ENCODE measurements around the gene OSBPL5.
"Not testable (repeated sequence)": the region's sequence is repeated elsewhere in the genome, so short reads cannot be mapped to it uniquely, and the experiment has no call there.

The OSBPL5 gene

GRCh38 chr11:3176487-3176886 lies 11.4 kb upstream of the OSBPL5 start:
- H3K36me3 ChIP-seq (ENCODE audit: insufficient read depth, low read length) = no peaks in the 10 kb centered on the region
- no peaks in the 10 kb centered on the region for H3K4me1 ChIP-seq (ENCODE audit: insufficient read depth, low read length)
- H3K27me3 ChIP-seq (ENCODE audit: insufficient read depth, low read length) = 0 out of 2 replicates have a peak, but pooled peaks cover under 1% of the 10 kb centered on the region
- peaks cover 10% of the 10 kb centered on the region; the same call in 1 of the 2 replicates for H3K9me3 ChIP-seq (ENCODE audit: insufficient read depth, low read depth, low read length)
- H3K4me3 ChIP-seq (ENCODE audit: low read length) = no peak overlapping the region
- no peak overlapping the region for H3K27ac ChIP-seq (ENCODE audit: low read depth, low read length)
- no peak overlapping the region for H3K9ac ChIP-seq (ENCODE audit: low read depth, low read length)

- Histone ChIP-seq H3K27me3 (ENCODE audit: insufficient read depth, low read length) (peaks cover 10% of the 10 kb centered on the region; the same call in 1 of the 2 replicates), H3K4me3 (ENCODE audit: low read length) (no peak overlapping the region), H3K27ac (ENCODE audit: low read depth, low read length) (no peak overlapping the region), H3K9ac (ENCODE audit: low read depth, low read length) (no peak overlapping the region), H3K4me1 (ENCODE audit: insufficient read depth, low read length) (no peaks in the 10 kb centered on the region), H3K9me3 (ENCODE audit: insufficient read depth, low read depth, low read length) (peaks cover 10% of the 10 kb centered on the region; the same call in 1 of the 2 replicates), H3K36me3 (ENCODE audit: insufficient read depth, low read length) (no peaks in the 10 kb centered on the region)
Measured at GRCh38 chr11:3175194-3175593, 10.1 kb upstream of the OSBPL5 start.

- H3K27ac ChIP-seq (ENCODE audit: low read depth, low read length) = no peak overlapping the region
- peaks cover 5% of the 10 kb centered on the region; the same call in 1 of the 2 replicates for H3K4me1 ChIP-seq (ENCODE audit: insufficient read depth, low read length)
- H3K9ac ChIP-seq (ENCODE audit: low read depth, low read length) = no peak overlapping the region
- no peak overlapping the region for H3K4me3 ChIP-seq (ENCODE audit: low read length)
- H3K36me3 ChIP-seq (ENCODE audit: insufficient read depth, low read length) = no peaks in the 10 kb centered on the region
- H3K27me3 ChIP-seq (ENCODE audit: insufficient read depth, low read length) = peaks cover 12% of the 10 kb centered on the region; the same call in 1 of the 2 replicates
- 90% methylated on average over 3 of the region's 3 CpGs for WGBS
- peaks cover 10% of the 10 kb centered on the region; the same call in 1 of the 2 replicates for H3K9me3 ChIP-seq (ENCODE audit: insufficient read depth, low read depth, low read length)
Measured at GRCh38 chr11:3174387-3174786, 9.3 kb upstream of the OSBPL5 start.

- peaks cover 18% of the 10 kb centered on the region for H3K27me3 ChIP-seq (ENCODE audit: insufficient read depth, low read length)
- H3K4me1 ChIP-seq (ENCODE audit: insufficient read depth, low read length) = peaks cover 9% of the 10 kb centered on the region; the same call in 1 of the 2 replicates
- no peaks in the 10 kb centered on the region for H3K36me3 ChIP-seq (ENCODE audit: insufficient read depth, low read length)
- 94% methylated on average over 2 of the region's 2 CpGs for whole genome bisulfite sequencing
- H3K4me3 ChIP-seq (ENCODE audit: low read length) = no peak overlapping the region
- H3K27ac ChIP-seq (ENCODE audit: low read depth, low read length) = no peak overlapping the region
- no peak overlapping the region for H3K9ac ChIP-seq (ENCODE audit: low read depth, low read length)
- H3K9me3 ChIP-seq (ENCODE audit: insufficient read depth, low read depth, low read length) = peaks cover 10% of the 10 kb centered on the region; the same call in 1 of the 2 replicates
Measured at GRCh38 chr11:3173795-3174194, 8.7 kb upstream of the OSBPL5 start.

- 87% methylated on average over 12 of the region's 12 CpGs for WGBS
- no peaks in the 10 kb centered on the region for H3K36me3 ChIP-seq (ENCODE audit: insufficient read depth, low read length)
Measured at GRCh38 chr11:3171931-3172560, 6.9 kb upstream of the OSBPL5 start.

GRCh38 chr11:3170756-3171650 lies 5.9 kb upstream of the OSBPL5 start:
- Histone ChIP-seq H3K4me1 (ENCODE audit: insufficient read depth, low read length) (peaks cover 9% of the 10 kb centered on the region; the same call in 1 of the 2 replicates), H3K27me3 (ENCODE audit: insufficient read depth, low read length) (peaks cover 25% of the 10 kb centered on the region), H3K9me3 (ENCODE audit: insufficient read depth, low read depth, low read length) (no peaks in the 10 kb centered on the region), H3K36me3 (ENCODE audit: insufficient read depth, low read length) (no peaks in the 10 kb centered on the region), H3K9ac (ENCODE audit: low read depth, low read length) (no peak overlapping the region), H3K27ac (ENCODE audit: low read depth, low read length) (no peak overlapping the region), H3K4me3 (ENCODE audit: low read length) (no peak overlapping the region)
- 91% methylated on average over 24 of the region's 24 CpGs for WGBS

More at GRCh38 chr11:3171931-3172560, 6.9 kb upstream of the OSBPL5 start:
- Histone ChIP-seq H3K27me3 (ENCODE audit: insufficient read depth, low read length) (peaks cover 22% of the 10 kb centered on the region), H3K4me1 (ENCODE audit: insufficient read depth, low read length) (peaks cover 9% of the 10 kb centered on the region; the same call in 1 of the 2 replicates), H3K9ac (ENCODE audit: low read depth, low read length) (no peak overlapping the region), H3K9me3 (ENCODE audit: insufficient read depth, low read depth, low read length) (peaks cover 10% of the 10 kb centered on the region; the same call in 1 of the 2 replicates), H3K27ac (ENCODE audit: low read depth, low read length) (no peak overlapping the region), H3K4me3 (ENCODE audit: low read length) (no peak overlapping the region)

GRCh38 chr11:3170044-3170755 lies 5.1 kb upstream of the OSBPL5 start:
- peaks cover 33% of the 10 kb centered on the region for H3K27me3 ChIP-seq (ENCODE audit: insufficient read depth, low read length)
- H3K9ac ChIP-seq (ENCODE audit: low read depth, low read length) = no peak overlapping the region
- no peaks in the 10 kb centered on the region for H3K36me3 ChIP-seq (ENCODE audit: insufficient read depth, low read length)
- H3K4me3 ChIP-seq (ENCODE audit: low read length) = no peak overlapping the region
- H3K27ac ChIP-seq (ENCODE audit: low read depth, low read length) = no peak overlapping the region
- H3K9me3 ChIP-seq (ENCODE audit: insufficient read depth, low read depth, low read length) = no peaks in the 10 kb centered on the region
- H3K4me1 ChIP-seq (ENCODE audit: insufficient read depth, low read length) = peaks cover 12% of the 10 kb centered on the region; the same call in 1 of the 2 replicates
- 87% methylated on average over 18 of the region's 18 CpGs for WGBS

- peak overlapping the region; percentile 22 for H3K4me3 ChIP-seq (ENCODE audit: low read length)
- peak overlapping the region; percentile 16; the same call in 1 of the 2 replicates for H3K9ac ChIP-seq (ENCODE audit: low read depth, low read length)
- H3K36me3 ChIP-seq (ENCODE audit: insufficient read depth, low read length) = no peaks in the 10 kb centered on the region
- 20% methylated on average over 31 of the region's 31 CpGs for WGBS
- no peak overlapping the region for H3K27ac ChIP-seq (ENCODE audit: low read depth, low read length)
- peaks cover 13% of the 10 kb centered on the region; the same call in 1 of the 2 replicates for H3K4me1 ChIP-seq (ENCODE audit: insufficient read depth, low read length)
- H3K9me3 ChIP-seq (ENCODE audit: insufficient read depth, low read depth, low read length) = no peaks in the 10 kb centered on the region
- H3K27me3 ChIP-seq (ENCODE audit: insufficient read depth, low read length) = peaks cover 37% of the 10 kb centered on the region
Measured at GRCh38 chr11:3169255-3170043, 4.3 kb upstream of the OSBPL5 start.

GRCh38 chr11:3168742-3169254 lies 3.7 kb upstream of the OSBPL5 start:
- H3K36me3 ChIP-seq (ENCODE audit: insufficient read depth, low read length); H3K9me3 ChIP-seq (ENCODE audit: insufficient read depth, low read depth, low read length); H3K9ac ChIP-seq (ENCODE audit: low read depth, low read length); H3K27ac ChIP-seq (ENCODE audit: low read depth, low read length): not testable (repeated sequence)
- 85% methylated on average over 17 of the region's 17 CpGs for WGBS
- Histone ChIP-seq H3K27me3 (ENCODE audit: insufficient read depth, low read length) (peaks cover 43% of the 10 kb centered on the region), H3K4me1 (ENCODE audit: insufficient read depth, low read length) (peaks cover 19% of the 10 kb centered on the region), H3K4me3 (ENCODE audit: low read length) (peak overlapping the region; percentile 22; the same call in 1 of the 2 replicates)
